ENCODE data around the gene GLP2R. TPM values are rescaled to one million over a fixed set of nuclear protein-coding genes. Genes with fewer than 3 reads are reported as not detected.

Gene GLP2R
- total and polyA plus RNA-seq, 3 donors from 2014 or later = 0.70 to 1.3 (median 0.81) TPM

GRCh38 chr17:9893411-9894012 lies 67.8 kb downstream of the GLP2R start:
- intact Hi-C loops (cut with DNase I; ENCODE audit: low total_unique reads) = no loop called here
- 55 to 65% methylated on average over 3 of the region's 3 CpGs for WGBS, 2 donors
- no peaks in the 10 kb centered on the region for H3K36me3 ChIP-seq (ENCODE audit: low read depth, missing control alignments)

GRCh38 chr17:9894231-9894630 lies 68.5 kb downstream of the GLP2R start:
- 94 to 97% methylated on average over 3 of the region's 3 CpGs for WGBS, 2 donors
- Histone ChIP-seq H3K27me3 (no peaks in the 10 kb centered on the region), H3K9me3 (no peaks in the 10 kb centered on the region), H3K36me3 (ENCODE audit: low read depth, missing control alignments) (no peaks in the 10 kb centered on the region), H3K4me3 (no peak overlapping the region), H3K27ac (no peak overlapping the region), H3K4me1 (peaks cover under 1% of the 10 kb centered on the region)
- intact Hi-C loops (cut with DNase I; ENCODE audit: low total_unique reads) = no loop called here
- DNase-seq = no peak
- TF ChIP-seq POLR2A (IDR thresholded peaks at IDR 0.05) (no peak), CTCF (IDR thresholded peaks at IDR 0.05) (no peak)

More at GRCh38 chr17:9893411-9894012, 67.8 kb downstream of the GLP2R start:
- TF ChIP-seq CTCF (IDR thresholded peaks at IDR 0.05) (no peak), POLR2A (IDR thresholded peaks at IDR 0.05) (no peak)
- Histone ChIP-seq H3K27me3 (no peaks in the 10 kb centered on the region), H3K27ac (no peak overlapping the region), H3K9me3 (no peaks in the 10 kb centered on the region), H3K4me3 (no peak overlapping the region), H3K4me1 (no peaks in the 10 kb centered on the region)
- no peak for DNase-seq

- Histone ChIP-seq H3K4me1 (peaks cover 8% of the 10 kb centered on the region), H3K9me3 (no peaks in the 10 kb centered on the region), H3K4me3 (no peak overlapping the region), H3K27me3 (no peaks in the 10 kb centered on the region), H3K36me3 (ENCODE audit: low read depth, missing control alignments) (no peaks in the 10 kb centered on the region), H3K27ac (no peak overlapping the region)
- intact Hi-C loops (cut with DNase I; ENCODE audit: low total_unique reads) = no loop called here
- no peak for DNase-seq
- no peak for TF ChIP-seq CTCF (IDR thresholded peaks at IDR 0.05)
- TF ChIP-seq POLR2A (IDR thresholded peaks at IDR 0.05) = no peak
Observed at GRCh38 chr17:9895923-9896322, 70.2 kb downstream of the GLP2R start.

GRCh38 chr17:9897372-9897968 lies 71.7 kb downstream of the GLP2R start:
- Histone ChIP-seq H3K36me3 (ENCODE audit: low read depth, missing control alignments) (no peaks in the 10 kb centered on the region), H3K27me3 (no peaks in the 10 kb centered on the region), H3K9me3 (no peaks in the 10 kb centered on the region), H3K27ac (no peak overlapping the region), H3K4me3 (no peak overlapping the region), H3K4me1 (peaks cover 8% of the 10 kb centered on the region)
- 83 to 91% methylated on average over 10 to 12 of the region's 13 CpGs for WGBS, 2 donors
- TF ChIP-seq CTCF (IDR thresholded peaks at IDR 0.05) (no peak), POLR2A (IDR thresholded peaks at IDR 0.05) (no peak)
- no peak for DNase-seq
- intact Hi-C loops (cut with DNase I; ENCODE audit: low total_unique reads) = no loop called here

GRCh38 chr17:9898812-9899211 lies 73.1 kb downstream of the GLP2R start:
- H3K27ac ChIP-seq = no peak overlapping the region
- TF ChIP-seq POLR2A (IDR thresholded peaks at IDR 0.05) (no peak), CTCF (IDR thresholded peaks at IDR 0.05) (no peak)
- no peaks in the 10 kb centered on the region for H3K36me3 ChIP-seq (ENCODE audit: low read depth, missing control alignments)
- H3K27me3 ChIP-seq = no peaks in the 10 kb centered on the region
- no peak for DNase-seq
- intact Hi-C loops (cut with DNase I; ENCODE audit: low total_unique reads) = no loop called here
- H3K4me3 ChIP-seq = peak overlapping the region in 1 of 2 donors; percentile 30
- peaks cover 8% of the 10 kb centered on the region for H3K4me1 ChIP-seq
- 79 to 89% methylated on average over 8 of the region's 8 CpGs for WGBS, 2 donors
- no peaks in the 10 kb centered on the region for H3K9me3 ChIP-seq
